Activated T-cell treated with anti-CD3 and anti-CD28 coated beads, Interleukin-2, amount 50 U/mL, for 48 hours (primary cell): ENCODE measurements around the gene ERICH3.

Source experiments
- DNase-seq, 2 experiments: peaks; one replicate each; pipeline ENCODE4 v3.0.0-alpha.2; 2020

Gene ERICH3, protein sequence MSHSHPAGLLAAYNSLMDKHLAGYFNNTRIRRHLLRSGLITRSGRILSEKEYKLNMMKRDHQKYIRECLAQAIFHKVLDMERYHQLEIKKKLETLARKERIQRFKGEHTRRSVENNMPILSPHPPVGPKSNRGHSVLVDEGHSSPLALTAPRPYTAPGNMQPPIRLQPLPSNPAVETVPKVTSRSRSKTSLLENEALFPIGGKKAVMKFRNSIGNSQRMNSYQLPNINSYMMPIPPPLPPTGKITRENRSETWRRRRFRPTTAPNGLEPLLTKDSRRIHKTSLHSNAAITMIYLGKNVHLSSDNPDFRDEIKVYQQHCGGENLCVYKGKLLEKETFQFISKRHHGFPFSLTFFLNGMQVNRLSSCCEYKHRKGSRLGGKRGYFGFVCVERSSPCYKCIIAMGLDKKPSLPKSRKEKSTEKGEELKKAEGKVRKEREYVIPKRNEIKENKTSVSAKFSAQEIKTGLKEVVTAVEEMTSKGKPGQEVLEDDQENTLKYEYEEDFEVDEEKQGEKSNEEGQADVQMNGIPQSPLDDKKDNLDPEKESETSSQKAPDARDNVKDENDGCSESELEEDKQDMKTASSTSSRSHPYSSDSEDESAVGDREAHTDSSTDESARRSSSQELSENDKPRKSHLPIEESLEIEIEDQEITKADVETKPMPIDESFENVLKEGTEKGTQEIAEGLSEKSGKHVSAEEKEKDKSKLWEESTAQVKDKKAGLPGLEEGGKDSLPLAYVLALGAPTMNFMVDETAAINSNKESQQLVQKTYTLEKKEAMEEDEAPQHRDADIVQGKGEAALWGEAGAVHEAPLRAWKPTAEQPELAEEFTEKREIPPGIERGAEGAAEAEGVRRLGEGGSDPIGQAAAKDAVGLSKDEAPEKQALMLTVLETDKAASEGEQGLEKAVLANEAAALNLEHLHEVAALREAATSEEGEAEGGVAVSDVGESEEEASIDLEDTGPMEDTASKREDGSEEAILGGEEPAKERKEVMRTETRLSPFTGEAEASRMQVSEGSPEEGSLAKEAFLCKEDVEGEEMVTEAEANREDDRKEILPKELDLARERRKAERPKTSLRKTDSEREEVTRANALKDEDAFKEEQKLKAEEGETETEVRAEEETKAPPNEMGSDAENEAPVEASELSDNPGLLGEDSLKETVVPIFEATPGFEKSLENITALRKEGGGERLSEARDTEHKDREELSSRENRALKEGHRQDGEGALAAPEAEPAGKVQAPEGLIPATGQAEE (N-terminal part only)

DNA sequence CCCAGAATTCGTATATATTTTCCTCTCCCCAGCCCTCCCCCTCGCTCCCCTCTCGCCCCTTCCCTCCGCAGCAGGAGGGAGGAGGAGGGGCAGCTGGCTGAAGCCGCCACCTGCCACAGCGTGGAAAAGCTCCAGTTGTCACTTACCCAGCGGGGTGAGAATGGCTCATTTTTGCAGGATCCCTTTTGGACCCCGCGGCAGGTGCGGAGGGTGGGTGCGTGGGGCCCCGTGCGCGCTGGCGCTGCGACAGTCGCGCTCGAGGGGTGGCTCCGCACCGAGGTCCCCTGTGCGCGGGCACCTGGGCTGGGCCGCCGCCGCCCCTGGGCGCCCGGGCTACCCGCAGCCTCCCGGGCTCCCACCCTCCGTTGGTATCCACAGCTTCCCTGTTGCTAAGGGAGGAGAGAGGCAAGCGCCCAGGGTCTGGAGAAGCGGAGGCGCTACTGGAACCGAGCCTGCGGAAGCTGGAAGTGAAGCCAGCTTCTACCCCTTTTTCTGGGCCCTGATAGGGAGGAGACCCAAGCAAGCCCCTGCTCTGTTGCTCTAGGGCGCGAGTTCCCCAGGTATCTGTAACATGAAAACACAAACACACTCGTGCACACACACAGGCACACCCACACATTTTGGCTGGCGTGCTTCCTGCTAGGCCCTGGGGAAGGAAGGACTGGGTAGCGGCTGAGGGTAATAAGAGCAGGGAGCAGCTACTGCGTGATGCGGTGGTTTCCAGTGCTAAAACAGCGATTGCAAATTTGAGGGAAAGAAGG, at the start of gene ERICH3:
ERICH3 (minus strand) TSS at position 442 of the 761 bp plus-strand sequence; CDS start at position 169, 273 bp downstream.
- no peak for DNase-seq

- DNase-seq, result no peak
Measured at GRCh38 chr1:74717626-74718025, 44.0 kb upstream of the ERICH3 start.

DNA sequence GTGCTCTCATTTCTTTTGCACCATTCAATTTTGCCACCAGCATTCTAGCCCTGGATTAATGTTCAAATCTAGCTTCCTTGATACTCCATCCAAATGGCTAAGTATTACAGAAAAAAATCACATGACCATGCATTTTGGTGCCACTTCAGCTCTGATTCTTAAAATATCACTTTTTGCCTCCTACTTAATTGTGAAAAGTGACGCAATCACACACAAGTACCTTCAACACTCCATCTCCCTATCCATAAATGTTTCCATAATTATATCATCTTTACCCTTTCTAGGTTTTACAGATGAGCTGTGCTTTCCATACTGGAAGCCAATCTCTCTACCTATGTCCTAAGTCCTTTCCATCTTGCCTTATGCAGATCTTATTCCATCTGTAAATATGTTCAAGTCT, 43.2 kb upstream of the ERICH3 start:
- no peak for DNase-seq

DNA sequence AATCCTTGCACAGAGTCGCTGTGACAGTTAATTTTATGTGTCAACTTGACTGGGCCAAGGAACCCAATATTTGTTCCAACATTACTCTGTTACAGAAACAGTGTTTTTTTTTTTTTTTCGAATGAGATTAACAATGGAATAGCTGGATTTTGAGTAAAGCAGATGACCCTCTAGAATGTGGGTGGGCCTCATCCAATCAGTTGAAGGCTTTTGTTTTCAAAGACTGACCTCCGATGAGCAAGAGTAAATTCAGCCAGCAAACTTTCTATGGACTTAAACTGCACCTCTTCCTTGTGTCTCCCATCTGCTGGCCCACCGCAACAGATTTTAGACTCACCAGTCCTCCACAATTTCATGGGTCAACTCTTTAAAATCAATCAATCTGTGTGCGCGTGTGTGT, 42.2 kb upstream of the ERICH3 start:
- no peak for DNase-seq

DNA sequence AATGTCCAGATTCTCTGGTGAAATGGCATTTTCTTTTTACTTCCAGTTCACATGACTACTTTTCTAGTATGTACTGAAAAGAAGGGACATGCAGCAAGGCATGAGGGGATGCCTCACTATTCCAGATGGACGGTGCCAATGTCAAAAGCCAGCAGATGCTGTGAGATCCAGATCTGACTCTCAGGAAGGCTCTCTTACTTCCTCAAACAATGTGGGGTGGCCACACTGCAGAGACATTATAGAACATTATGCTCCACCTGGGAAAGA, 41.6 kb upstream of the ERICH3 start:
- no peak for DNase-seq

DNA sequence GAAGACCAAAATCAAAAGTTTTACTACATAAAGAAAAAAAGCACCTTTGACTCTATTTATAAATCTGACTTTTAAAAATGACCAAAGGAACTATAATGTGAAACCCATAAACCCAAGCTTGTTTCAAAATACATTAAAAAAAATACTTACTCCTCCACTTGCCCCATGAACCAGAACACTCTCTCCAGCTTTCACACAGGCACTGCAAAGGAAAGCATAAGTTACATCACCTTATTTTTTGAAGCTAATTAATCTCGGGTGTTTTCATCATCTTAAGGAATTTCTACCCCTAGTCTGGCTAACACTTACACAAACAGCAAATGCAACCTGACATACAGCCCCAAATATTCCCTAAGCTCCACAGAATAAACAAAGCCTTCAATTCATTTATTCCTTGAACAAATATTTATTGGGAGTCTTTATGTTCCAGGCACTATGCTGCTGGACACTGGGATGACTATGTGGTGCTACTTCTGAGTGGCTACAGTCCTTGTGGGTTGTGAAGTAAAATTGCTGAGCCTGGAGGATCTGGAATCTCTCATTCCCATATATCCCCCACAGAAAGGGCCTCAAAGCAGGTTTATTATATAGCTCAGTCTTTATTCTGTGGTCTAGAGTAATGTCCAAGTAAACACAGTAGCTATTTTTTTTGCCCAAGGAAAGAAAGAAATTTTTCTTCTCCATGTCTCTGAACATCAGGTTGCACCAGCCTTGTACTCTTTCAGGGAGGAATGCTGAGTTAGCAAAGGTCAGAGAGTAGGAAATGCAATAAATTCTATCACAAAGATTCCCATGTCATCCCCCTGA, 41.0 kb upstream of the ERICH3 start:
- no peak for DNase-seq

GRCh38 chr1:74713849-74714248, 40.3 kb upstream of the ERICH3 start:
- DNase-seq, result no peak

- no peak for DNase-seq
Measured at GRCh38 chr1:74712881-74713280, 39.3 kb upstream of the ERICH3 start.

DNA sequence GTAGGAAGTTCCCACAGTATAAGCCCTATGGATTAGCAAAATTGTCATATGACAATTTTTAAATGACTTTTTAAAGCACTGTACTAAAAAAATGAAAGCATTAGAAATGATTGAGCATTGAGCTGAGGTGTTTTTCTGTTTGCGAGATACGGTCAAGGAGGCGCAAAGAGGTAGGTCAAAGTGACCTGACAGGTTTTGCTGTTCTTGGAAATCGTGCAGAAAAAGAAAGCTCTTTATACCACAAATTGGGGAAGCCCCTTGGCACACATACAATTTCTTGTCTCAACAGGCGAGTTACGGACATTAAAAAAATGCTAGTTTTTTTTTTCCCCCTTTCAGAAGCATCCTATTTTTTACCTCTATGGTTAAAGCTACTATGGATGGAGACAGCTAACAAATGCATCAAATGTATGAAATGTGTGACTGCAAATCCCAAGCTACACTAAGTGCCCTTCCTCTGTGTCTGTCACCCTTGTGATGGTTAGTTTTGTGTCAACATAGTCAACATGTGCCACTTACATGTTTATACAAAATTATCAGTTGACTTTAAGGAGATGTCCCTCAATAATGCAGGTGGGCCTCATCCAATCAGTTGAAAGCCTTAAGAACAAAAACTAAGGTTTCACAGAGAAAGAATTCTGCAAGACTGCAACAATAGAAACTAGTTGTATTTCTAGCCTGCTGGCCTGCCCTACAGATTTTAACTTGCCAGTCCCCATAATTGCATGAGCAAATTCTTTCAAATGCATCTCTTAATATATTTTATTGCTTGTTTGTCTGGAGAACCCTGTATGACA, 30.0 kb upstream of the ERICH3 start:
- no peak for DNase-seq

DNA sequence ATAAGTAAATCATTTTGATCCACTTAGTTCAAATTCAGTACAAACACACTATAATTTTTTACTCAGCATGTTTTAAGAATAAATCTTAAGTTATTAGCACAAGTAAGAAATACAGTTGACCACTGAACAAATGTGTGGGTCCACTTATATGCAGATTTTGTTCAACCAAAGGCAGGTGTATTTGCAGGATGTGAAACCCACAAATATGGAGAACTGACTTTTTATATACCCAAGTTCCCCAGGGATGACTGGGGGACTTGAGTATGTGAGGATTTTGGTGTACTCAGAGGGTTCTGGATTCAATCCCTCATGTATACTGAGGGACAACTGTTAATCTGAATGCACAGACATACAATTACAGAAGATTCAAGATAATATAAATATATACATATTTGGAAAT, 25.7 kb upstream of the ERICH3 start:
- no peak for DNase-seq

- DNase-seq, result no peak
Measured at GRCh38 chr1:74697832-74698231, 24.2 kb upstream of the ERICH3 start.

GRCh38 chr1:74693473-74693872, 19.9 kb upstream of the ERICH3 start:
- no peak for DNase-seq

DNA sequence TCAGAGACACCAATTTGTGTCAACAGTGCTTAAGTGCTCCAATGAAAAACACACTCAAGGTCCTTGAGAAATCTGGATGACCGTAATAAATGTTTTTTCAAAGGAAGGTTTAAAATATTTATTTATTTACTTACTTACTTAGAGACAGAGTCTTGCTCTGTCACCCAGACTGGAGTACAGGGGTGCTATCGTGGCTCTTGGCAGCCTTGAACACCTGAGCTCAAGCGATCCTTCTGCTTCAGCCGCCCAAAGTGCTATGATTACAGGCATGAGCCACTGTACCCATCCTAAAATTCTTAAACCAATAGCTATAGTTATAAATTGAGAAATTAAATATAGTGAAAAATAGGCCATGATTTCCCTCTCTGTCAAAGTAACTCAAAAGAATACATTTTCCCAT, 17.3 kb upstream of the ERICH3 start:
- no peak for DNase-seq

DNA sequence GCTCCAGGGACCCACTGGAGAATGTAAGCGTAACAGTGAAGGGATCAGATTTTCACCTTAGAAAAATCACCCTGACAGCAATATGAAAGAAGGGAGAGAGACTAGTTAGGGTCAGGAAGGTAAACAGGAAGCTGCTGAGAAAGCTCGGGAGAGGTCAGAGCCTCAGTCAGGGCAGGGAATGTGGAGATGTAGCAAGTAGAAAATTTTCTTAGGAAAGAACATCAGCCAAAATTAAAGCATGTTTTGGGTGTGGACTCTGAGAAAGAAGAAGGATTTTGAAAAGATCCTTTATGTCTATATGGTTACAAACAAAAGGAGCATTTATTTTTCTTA, 16.7 kb upstream of the ERICH3 start:
- no peak for DNase-seq

DNA sequence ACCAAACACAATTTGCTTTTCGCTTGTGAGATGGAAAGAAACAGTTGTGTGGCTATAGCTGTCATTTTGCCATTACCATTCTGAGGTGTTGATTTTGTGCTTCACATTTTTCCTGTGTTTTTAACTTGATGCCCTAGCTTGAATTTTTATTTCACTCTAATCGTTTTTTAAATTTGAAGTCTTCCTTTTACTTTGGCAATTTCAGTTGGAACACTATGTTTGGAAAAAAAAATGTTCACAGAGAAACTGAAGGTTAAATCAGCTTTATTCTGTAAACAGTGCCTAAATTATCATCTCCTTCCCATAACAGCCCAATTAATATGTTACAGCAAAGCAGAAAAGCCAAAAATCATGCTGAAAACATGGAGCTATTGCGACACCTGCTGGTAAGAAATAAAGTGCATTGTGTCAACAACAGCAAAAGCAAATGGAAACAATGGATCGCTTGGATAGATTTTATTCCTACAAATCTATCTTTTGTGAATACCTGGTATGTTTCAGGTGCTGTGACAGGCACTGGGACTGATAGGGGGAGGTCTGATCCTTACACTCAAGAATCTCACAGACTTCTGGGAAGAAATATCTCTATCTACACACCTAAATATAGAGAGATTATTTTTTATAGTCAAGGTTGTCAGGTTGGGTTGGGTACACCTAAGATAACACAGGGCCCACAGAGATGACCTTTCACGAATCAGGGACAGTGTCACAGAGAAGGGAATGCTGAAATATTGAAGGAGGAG, 16.2 kb upstream of the ERICH3 start:
- DNase-seq, result peak; percentile 22 to 33

- DNase-seq, result no peak
Measured at GRCh38 chr1:74686928-74687327, 13.3 kb upstream of the ERICH3 start.

DNA sequence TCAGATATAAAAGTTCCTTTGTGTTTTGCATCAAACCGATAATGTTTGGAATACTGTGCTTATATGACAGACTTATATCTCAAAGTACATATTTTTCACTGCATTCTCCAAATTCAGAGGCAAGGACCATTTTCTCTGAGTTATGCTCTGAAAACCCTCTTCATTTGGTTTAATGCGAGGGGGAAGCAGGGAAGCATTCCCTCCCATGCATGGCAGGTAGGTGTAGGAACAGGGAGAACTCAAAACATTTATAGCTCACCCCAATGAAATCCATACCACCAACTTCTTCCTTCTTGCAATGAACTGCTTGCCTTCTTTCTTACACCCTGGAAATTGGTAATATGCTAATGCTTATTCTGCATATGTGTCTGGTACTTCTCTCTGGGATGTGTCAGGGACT, 10.7 kb upstream of the ERICH3 start:
- no peak for DNase-seq

GRCh38 chr1:74683656-74684055, 10.1 kb upstream of the ERICH3 start:
- no peak for DNase-seq

DNA sequence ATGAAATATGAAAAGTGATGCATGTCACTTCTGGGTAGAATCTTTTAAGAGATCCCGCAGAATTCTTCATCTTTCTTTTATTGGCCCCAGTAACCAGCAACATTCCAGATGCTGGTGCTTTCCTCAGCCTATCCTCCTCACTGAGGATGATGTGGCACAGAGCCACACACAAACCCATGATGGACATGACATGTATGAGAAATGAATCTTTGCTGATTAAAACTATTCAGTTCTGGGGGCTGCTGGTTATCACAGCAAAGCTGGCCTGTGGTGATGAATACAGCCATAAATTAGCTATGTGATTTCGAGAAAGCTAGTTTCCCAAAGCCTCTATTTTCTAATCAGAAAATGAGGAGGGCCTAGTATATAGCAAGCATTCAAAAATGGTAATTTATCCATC, 8.3 kb upstream of the ERICH3 start:
- no peak for DNase-seq

DNA sequence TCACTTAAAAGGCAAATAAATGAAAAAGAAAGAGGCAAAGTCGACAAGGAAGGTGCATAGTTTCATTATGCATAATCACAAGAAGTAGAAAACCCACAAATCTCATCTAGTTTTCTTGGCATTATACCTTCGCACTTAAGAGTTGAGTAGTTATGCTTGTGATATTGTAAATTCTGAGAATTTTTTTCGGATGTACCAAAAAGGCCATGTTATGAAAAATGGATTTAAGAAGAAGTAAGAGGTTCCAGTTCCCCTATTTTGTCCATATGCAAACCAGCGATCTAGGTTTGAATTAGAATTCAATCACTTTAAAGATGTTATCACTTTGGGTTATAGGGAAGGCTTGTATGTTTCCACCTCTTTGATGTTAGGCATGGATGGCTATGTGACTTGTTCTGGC, 7.9 kb upstream of the ERICH3 start:
- DNase-seq, result no peak
